PC-9 (cell line): ENCODE data around the gene MAJIN. TPM values are rescaled to one million over a fixed set of nuclear protein-coding genes. Genes with fewer than 3 reads are reported as not detected.

Experiments
- BruUV-seq: library from RNA; stranded (reverse); fragments of 400-500 nt; replicated peaks from 2 replicates; lab custom pipeline; 2021; lab: Mats Ljungman, UMichigan
- CTCF ChIA-PET: fragments of 300-600 bp; sonication (Branson Sonifier 250); formaldehyde crosslinking; loops from one replicate; lab custom pipeline; 2022; ENCODE audit warnings: antibody characterized with exemption; lab: Charles Lee
- POLR2A ChIA-PET: fragments of 300-600 bp; sonication (Branson Sonifier 250); formaldehyde crosslinking; loops from one replicate; lab custom pipeline; 2022; ENCODE audit warnings: antibody characterized with exemption; ENCODE audit not compliant: unreplicated experiment; lab: Charles Lee
- DNase-seq, 2 experiments: peaks; one replicate each; pipeline versions ENCODE4 v3.0.0 to v3.0.0-alpha.2; 2015 to 2022; ENCODE audit warnings: mixed read lengths in 1 of 2
- H2AFZ ChIP-seq: fragments of 200-600 bp; sonication (generic); 2 replicates; pipeline ENCODE4 v1.8.1; 2017; ENCODE audit warnings: antibody characterized with exemption
- H3F3A ChIP-seq: fragments of 200-600 bp; sonication (generic); 2 replicates; pipeline ENCODE4 v1.8.1; 2017; ENCODE audit warnings: antibody characterized with exemption, mild to moderate bottlenecking, low read depth; ENCODE audit not compliant: insufficient read depth
- H3K27ac ChIP-seq: fragments of 200-600 bp; sonication (generic); 2 replicates; pipeline ENCODE4 v1.6.1; 2016; ENCODE audit warnings: mixed run types
- H3K27me3 ChIP-seq: fragments of 200-600 bp; sonication (generic); 2 replicates; pipeline ENCODE4 v1.6.1; 2016; ENCODE audit warnings: low read depth, mixed run types; ENCODE audit not compliant: insufficient read depth
- H3K36me3 ChIP-seq: fragments of 200-600 bp; sonication (generic); 2 replicates; pipeline ENCODE4 v1.6.1; 2016; ENCODE audit warnings: low read depth, mixed run types
- H3K4me1 ChIP-seq: fragments of 200-600 bp; sonication (generic); replicated peaks from 2 replicates; pipeline ENCODE4 v1.6.1; 2016; ENCODE audit warnings: mixed run types; ENCODE audit not compliant: insufficient read depth
- H3K4me2 ChIP-seq: fragments of 200-600 bp; sonication (generic); 2 replicates; pipeline ENCODE4 v1.6.1; 2017; ENCODE audit warnings: mixed run types
- H3K4me3 ChIP-seq: fragments of 200-600 bp; sonication (generic); 2 replicates; pipeline ENCODE4 v1.6.1; 2016; ENCODE audit warnings: mixed run types
- H3K79me2 ChIP-seq: fragments of 200-600 bp; sonication (generic); 2 replicates; pipeline ENCODE4 v1.6.1; 2017; ENCODE audit warnings: low read depth, mixed run types
- H3K9me2 ChIP-seq: fragments of 200-600 bp; sonication (generic); 2 replicates; pipeline ENCODE4 v1.8.1; 2017; ENCODE audit warnings: mild to moderate bottlenecking; ENCODE audit not compliant: insufficient read depth
- H3K9me3 ChIP-seq: fragments of 200-600 bp; sonication (generic); 2 replicates; pipeline ENCODE4 v1.8.1; 2016; ENCODE audit warnings: low read depth; ENCODE audit not compliant: insufficient read depth
- H4K20me1 ChIP-seq: fragments of 200-600 bp; sonication (generic); 2 replicates; pipeline ENCODE4 v1.8.1; 2017; ENCODE audit not compliant: insufficient read depth
- EZH2 ChIP-seq: fragments of 200-600 bp; sonication (generic); IDR thresholded peaks from 2 replicates; pipeline ENCODE4 v1.8.0; 2017; ENCODE audit warnings: antibody characterized with exemption, low read depth
- intact Hi-C: fragments of 100-400 bp; cut with micrococcal nuclease; formaldehyde crosslinking; loops from one replicate; pipeline ENCODE4 v1.10.0; 2022; ENCODE audit not compliant: unreplicated experiment
- total RNA-seq: library from RNA; stranded (reverse); gene quantifications from 2 replicates; pipeline ENCODE4 v1.2.3, GENCODE V29; 2021
- TF ChIP-seq, protein P1 (sequence below): fragments of 200-600 bp; sonication (generic); conservative IDR thresholded peaks from 2 replicates; pipeline ENCODE4 v1.6.1; 2017; ENCODE audit warnings: mixed run types, antibody characterized with exemption, mild to moderate bottlenecking, moderate library complexity

Gene MAJIN
- total RNA-seq, 1 experiment from 2014 or later, result 4.5 TPM

DNA sequence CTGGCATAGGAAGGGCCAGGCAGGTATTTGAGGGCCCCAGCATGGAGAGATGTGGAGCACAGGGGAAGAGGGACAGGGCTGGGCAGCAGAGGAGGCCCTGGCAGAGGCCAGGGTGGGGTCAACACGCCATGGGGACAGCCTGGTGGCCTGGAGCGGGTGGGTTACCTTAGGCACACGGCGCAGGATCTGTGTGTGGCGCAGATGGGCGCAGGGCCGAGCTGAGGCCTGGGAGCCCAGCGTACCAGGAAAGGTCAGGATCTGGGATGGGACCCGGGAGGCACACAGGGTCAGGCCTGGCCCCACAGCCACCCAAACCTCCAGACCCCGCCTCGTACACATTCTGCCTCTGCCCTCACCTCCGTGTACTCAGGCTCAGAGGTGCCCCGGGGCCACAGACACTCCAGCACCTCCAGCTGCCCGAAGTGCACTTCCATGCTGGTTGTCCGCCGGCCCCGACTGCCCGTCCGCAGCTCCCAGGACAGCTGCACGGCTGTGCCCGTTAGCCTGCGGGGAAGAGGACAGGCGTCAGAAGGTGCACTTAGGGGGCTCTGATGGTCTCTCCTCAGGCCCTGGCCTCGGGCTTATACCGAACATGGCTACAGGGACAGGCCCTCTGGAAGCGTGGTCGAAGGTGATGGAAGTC is 61.3 kb downstream of the MAJIN start:
- BruUV-seq, result no TSS peak
- DNase-seq, result no peak
- TF ChIP-seq, protein P1, sequence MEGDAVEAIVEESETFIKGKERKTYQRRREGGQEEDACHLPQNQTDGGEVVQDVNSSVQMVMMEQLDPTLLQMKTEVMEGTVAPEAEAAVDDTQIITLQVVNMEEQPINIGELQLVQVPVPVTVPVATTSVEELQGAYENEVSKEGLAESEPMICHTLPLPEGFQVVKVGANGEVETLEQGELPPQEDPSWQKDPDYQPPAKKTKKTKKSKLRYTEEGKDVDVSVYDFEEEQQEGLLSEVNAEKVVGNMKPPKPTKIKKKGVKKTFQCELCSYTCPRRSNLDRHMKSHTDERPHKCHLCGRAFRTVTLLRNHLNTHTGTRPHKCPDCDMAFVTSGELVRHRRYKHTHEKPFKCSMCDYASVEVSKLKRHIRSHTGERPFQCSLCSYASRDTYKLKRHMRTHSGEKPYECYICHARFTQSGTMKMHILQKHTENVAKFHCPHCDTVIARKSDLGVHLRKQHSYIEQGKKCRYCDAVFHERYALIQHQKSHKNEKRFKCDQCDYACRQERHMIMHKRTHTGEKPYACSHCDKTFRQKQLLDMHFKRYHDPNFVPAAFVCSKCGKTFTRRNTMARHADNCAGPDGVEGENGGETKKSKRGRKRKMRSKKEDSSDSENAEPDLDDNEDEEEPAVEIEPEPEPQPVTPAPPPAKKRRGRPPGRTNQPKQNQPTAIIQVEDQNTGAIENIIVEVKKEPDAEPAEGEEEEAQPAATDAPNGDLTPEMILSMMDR, result no peak
- no peak for TF ChIP-seq EZH2
- no peak overlapping the region for H3K4me3 ChIP-seq
- no peak overlapping the region for H3K27ac ChIP-seq
- ChIA-PET CTCF (no interaction called here), POLR2A (interaction anchor here (0.9 kb wide), 1 partner anchor 239 kb away, joined by 3 read pairs; no protein-coding TSS in a partner anchor)
- H3K9me3 ChIP-seq, result no peaks in the 10 kb centered on the region
- no peak overlapping the region for H2AFZ ChIP-seq
- H4K20me1 ChIP-seq, result no peaks in the 10 kb centered on the region
- peaks cover 22% of the 10 kb centered on the region for H3K36me3 ChIP-seq
- H3K4me2 ChIP-seq, result no peak overlapping the region
- H3K9me2 ChIP-seq, result no peaks in the 10 kb centered on the region
- H3K79me2 ChIP-seq, result peaks cover 8% of the 10 kb centered on the region
- peaks cover 2% of the 10 kb centered on the region for H3K4me1 ChIP-seq
- H3F3A ChIP-seq, result no peaks in the 10 kb centered on the region
- H3K27me3 ChIP-seq, result no peaks in the 10 kb centered on the region
- intact Hi-C loops, result no loop called here

DNA sequence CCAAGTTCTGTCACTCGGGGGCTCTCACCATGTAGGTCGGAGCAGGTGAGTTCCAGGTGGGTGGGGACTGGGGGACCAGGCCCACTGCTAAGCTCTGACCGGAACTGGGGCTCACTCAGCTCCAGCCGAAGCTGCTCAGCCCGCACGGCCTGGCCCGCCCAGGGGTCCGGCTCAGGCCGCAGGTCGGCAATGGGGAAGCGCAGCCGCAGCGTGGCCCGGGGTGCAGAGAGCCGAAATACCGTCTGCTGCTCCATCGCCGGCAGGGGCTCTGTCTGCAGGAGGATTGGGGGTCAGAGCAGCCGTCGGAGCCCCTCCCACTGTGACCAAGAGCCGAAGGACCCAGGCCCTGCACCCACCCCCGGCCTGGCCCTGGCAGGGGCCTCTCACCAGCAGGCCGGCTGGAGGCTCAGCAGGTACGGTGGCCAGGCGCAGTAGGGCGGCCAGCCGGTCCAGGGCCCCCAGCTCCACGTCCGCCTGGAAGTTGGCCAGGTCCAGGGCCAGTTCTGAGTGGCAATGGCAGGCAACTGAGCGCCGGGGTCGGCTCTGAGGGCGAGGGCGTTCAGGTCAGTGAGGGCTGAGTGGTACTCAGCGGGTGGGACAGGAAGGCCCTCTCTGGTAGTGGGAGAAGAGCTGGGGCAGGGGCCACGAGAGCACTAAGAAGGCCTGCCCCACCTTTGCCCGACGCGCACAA is 62.1 kb downstream of the MAJIN start:
- DNase-seq, result no peak
- H3K4me3 ChIP-seq, result no peak overlapping the region
- H3K9me3 ChIP-seq, result no peaks in the 10 kb centered on the region
- 0 out of 2 replicates have a peak, but pooled peaks cover under 1% of the 10 kb centered on the region for H3K79me2 ChIP-seq
- H3K4me1 ChIP-seq, result no peaks in the 10 kb centered on the region
- peaks cover 29% of the 10 kb centered on the region for H3K36me3 ChIP-seq
- ChIA-PET POLR2A (interaction anchor here (0.9 kb wide), 1 partner anchor 239 kb away, joined by 3 read pairs; no protein-coding TSS in a partner anchor), CTCF (no interaction called here)
- H3F3A ChIP-seq, result no peaks in the 10 kb centered on the region
- H3K27ac ChIP-seq, result no peak overlapping the region
- intact Hi-C loops, result no loop called here
- H3K9me2 ChIP-seq, result no peaks in the 10 kb centered on the region
- no peaks in the 10 kb centered on the region for H3K27me3 ChIP-seq
- H2AFZ ChIP-seq, result no peak overlapping the region
- no peaks in the 10 kb centered on the region for H4K20me1 ChIP-seq
- no TSS peak for BruUV-seq
- no peak overlapping the region for H3K4me2 ChIP-seq
- TF ChIP-seq, protein P1, result no peak
- TF ChIP-seq EZH2, result no peak

DNA sequence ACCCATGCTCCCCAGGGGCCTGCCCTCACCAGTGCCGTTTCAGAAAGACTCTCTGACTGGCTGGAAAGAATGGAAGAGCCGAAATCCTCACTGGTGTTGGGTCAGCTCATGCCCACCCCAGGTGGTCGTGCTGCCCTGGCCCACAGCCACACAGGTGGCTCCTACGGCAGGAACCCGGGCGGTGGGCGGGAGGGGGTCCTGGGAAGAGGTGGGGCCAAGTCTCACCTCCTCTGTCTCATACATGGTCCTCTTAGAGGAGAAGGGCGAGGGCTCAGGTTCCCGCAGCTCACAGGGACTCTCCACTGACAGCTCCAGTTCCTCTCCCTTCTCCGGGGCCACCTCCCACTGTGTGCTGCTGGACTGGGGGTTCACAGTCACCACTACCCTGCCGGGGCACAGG is 63.1 kb downstream of the MAJIN start:
- CTCF ChIA-PET, result no interaction called here
- intact Hi-C loops, result no loop called here
- H3K27ac ChIP-seq, result no peak overlapping the region
- H3K79me2 ChIP-seq, result no peaks in the 10 kb centered on the region
- peaks cover 29% of the 10 kb centered on the region for H3K36me3 ChIP-seq
- H3F3A ChIP-seq, result no peaks in the 10 kb centered on the region
- no peaks in the 10 kb centered on the region for H3K27me3 ChIP-seq
- H2AFZ ChIP-seq, result no peak overlapping the region
- no peak overlapping the region for H3K4me2 ChIP-seq
- no peak overlapping the region for H3K4me3 ChIP-seq
- H4K20me1 ChIP-seq, result no peaks in the 10 kb centered on the region
- no peaks in the 10 kb centered on the region for H3K9me2 ChIP-seq
- no peaks in the 10 kb centered on the region for H3K4me1 ChIP-seq
- H3K9me3 ChIP-seq, result no peaks in the 10 kb centered on the region
- no TSS peak for BruUV-seq
- DNase-seq, result no peak
- TF ChIP-seq, protein P1, result no peak
- no peak for TF ChIP-seq EZH2
- POLR2A ChIA-PET, result interaction anchor here (0.6 kb wide), 1 partner anchor 1906 kb away, joined by 6 read pairs; no protein-coding TSS in a partner anchor
